ENCODE measurements around the gene DNAJB1. TPM values are rescaled to one million over a fixed set of nuclear protein-coding genes. Genes with fewer than 3 reads are reported as not detected.

DNAJB1 gene
- total RNA-seq, 1 experiment from 2014 or later, result 122 TPM

GRCh38 chr19:14556662-14557188 is 38.5 kb upstream of the DNAJB1 start:
- H3K4me1 ChIP-seq (ENCODE audit: insufficient read depth, low read length, poor library complexity, severe bottlenecking), result peaks cover 19% of the 10 kb centered on the region
- no peak overlapping the region for H3K4me3 ChIP-seq (ENCODE audit: low read depth, low read length, poor library complexity, severe bottlenecking)
- CTCF ChIA-PET, result interaction anchor here (1.1 kb wide), 1 partner anchor 15 kb away, joined by 5 read pairs; the partner anchor contains the start of gene NDUFB7
- H3K27me3 ChIP-seq (replicated peaks; ENCODE audit: insufficient read depth, low read depth, low read length, poor library complexity), result no peaks in the 10 kb centered on the region
- DNase-seq (ENCODE audit: low spot score), result peak; percentile 74
- POLR2A ChIA-PET (ENCODE audit: low non-redundant PET), result no interaction called here
- no peaks in the 10 kb centered on the region for H3K36me3 ChIP-seq (ENCODE audit: insufficient read depth, low read length, poor library complexity, severe bottlenecking)
- H3K27ac ChIP-seq (ENCODE audit: low read depth, low read length, poor library complexity, severe bottlenecking), result no peak overlapping the region
- H3K9me3 ChIP-seq (ENCODE audit: low read depth, low read length, poor library complexity, severe bottlenecking), result no peaks in the 10 kb centered on the region
- intact Hi-C loops (cut with micrococcal nuclease; ENCODE audit: unreplicated experiment), result no loop called here
- BruUV-seq (replicated peaks), result no TSS peak
- TF ChIP-seq EZH2 (IDR thresholded peaks at IDR 0.05; ENCODE audit: borderline replicate concordance, low read depth, low read length, poor library complexity, severe bottlenecking), result no peak
- TF ChIP-seq CTCF (conservative IDR thresholded peaks at IDR 0.05; ENCODE audit: low read depth, low read length), result peak; percentile 95

GRCh38 chr19:14555918-14556661 is 37.9 kb upstream of the DNAJB1 start:
- no peak for DNase-seq (ENCODE audit: low spot score)
- H3K9me3 ChIP-seq (ENCODE audit: low read depth, low read length, poor library complexity, severe bottlenecking), result no peaks in the 10 kb centered on the region
- no peak overlapping the region for H3K27ac ChIP-seq (ENCODE audit: low read depth, low read length, poor library complexity, severe bottlenecking)
- no TSS peak for BruUV-seq (replicated peaks)
- H3K4me1 ChIP-seq (ENCODE audit: insufficient read depth, low read length, poor library complexity, severe bottlenecking), result peaks cover 24% of the 10 kb centered on the region
- ChIA-PET POLR2A (ENCODE audit: low non-redundant PET) (no interaction called here), CTCF (interaction anchor here (1.1 kb wide), 1 partner anchor 16 kb away, joined by 5 read pairs; the partner anchor contains the start of gene NDUFB7)
- TF ChIP-seq EZH2 (IDR thresholded peaks at IDR 0.05; ENCODE audit: borderline replicate concordance, low read depth, low read length, poor library complexity, severe bottlenecking) (no peak), CTCF (conservative IDR thresholded peaks at IDR 0.05; ENCODE audit: low read depth, low read length) (no peak)
- intact Hi-C loops (cut with micrococcal nuclease; ENCODE audit: unreplicated experiment), result no loop called here
- H3K27me3 ChIP-seq (replicated peaks; ENCODE audit: insufficient read depth, low read depth, low read length, poor library complexity), result no peaks in the 10 kb centered on the region
- no peaks in the 10 kb centered on the region for H3K36me3 ChIP-seq (ENCODE audit: insufficient read depth, low read length, poor library complexity, severe bottlenecking)
- no peak overlapping the region for H3K4me3 ChIP-seq (ENCODE audit: low read depth, low read length, poor library complexity, severe bottlenecking)

- ChIA-PET POLR2A (ENCODE audit: low non-redundant PET) (interaction anchor here (0.6 to 0.7 kb wide), 2 partner anchors 36 to 141 kb away, joined by 3 read pairs; partner anchors contain the start of gene DNAJB1), CTCF (interaction anchor here (0.6 kb wide), 1 partner anchor 10 kb away, joined by 4 read pairs; no protein-coding TSS in a partner anchor)
- Histone ChIP-seq H3K36me3 (ENCODE audit: insufficient read depth, low read length, poor library complexity, severe bottlenecking) (no peaks in the 10 kb centered on the region), H3K4me1 (ENCODE audit: insufficient read depth, low read length, poor library complexity, severe bottlenecking) (peaks cover 9% of the 10 kb centered on the region), H3K27me3 (replicated peaks; ENCODE audit: insufficient read depth, low read depth, low read length, poor library complexity) (no peaks in the 10 kb centered on the region), H3K4me3 (ENCODE audit: low read depth, low read length, poor library complexity, severe bottlenecking) (no peak overlapping the region), H3K9me3 (ENCODE audit: low read depth, low read length, poor library complexity, severe bottlenecking) (no peaks in the 10 kb centered on the region), H3K27ac (ENCODE audit: low read depth, low read length, poor library complexity, severe bottlenecking) (no peak overlapping the region)
- DNase-seq (ENCODE audit: low spot score), result no peak
- TF ChIP-seq CTCF (conservative IDR thresholded peaks at IDR 0.05; ENCODE audit: low read depth, low read length) (no peak), EZH2 (IDR thresholded peaks at IDR 0.05; ENCODE audit: borderline replicate concordance, low read depth, low read length, poor library complexity, severe bottlenecking) (no peak)
- BruUV-seq (replicated peaks), result no TSS peak
- intact Hi-C loops (cut with micrococcal nuclease; ENCODE audit: unreplicated experiment), result no loop called here
Measured at GRCh38 chr19:14554382-14554812, 36.2 kb upstream of the DNAJB1 start.

Measured in A673 (cell line).